K562 (cell line): Measurements from ENCODE around the gene KRT8. TPM values are rescaled to one million over a fixed set of nuclear protein-coding genes. Genes with fewer than 3 reads are reported as not detected.
A peak's percentile ranks its signal among the peaks of the same experiment; 100 is the strongest.

Experiments
- ETS2 ChIP-seq: IDR thresholded peaks from 2 replicates; pipeline ENCODE4 v1.6.1; 2016; ENCODE audit warnings: borderline replicate concordance, missing genetic modification characterization, mild to moderate bottlenecking, moderate library complexity, missing compliant biosample characterization; ENCODE audit not compliant: poor library complexity, severe bottlenecking
- POLR2A ChIP-seq: fragments of 450-650 bp; conservative IDR thresholded peaks from 2 replicates; pipeline ENCODE4 v1.6.1; 2016
- PRDM10 ChIP-seq: fragments of 450-650 bp; IDR thresholded peaks from 2 replicates; pipeline ENCODE4 v1.6.1; 2018; ENCODE audit not compliant: partially characterized antibody
- PURB ChIP-seq: sonication (generic); formaldehyde crosslinking; IDR thresholded peaks from 2 replicates; pipeline ENCODE4 v1.9.0; 2021; ENCODE audit warnings: low read depth, mild to moderate bottlenecking, missing genetic modification reagents
- SP1 ChIP-seq: sonication (generic); formaldehyde crosslinking; IDR thresholded peaks from 2 replicates; pipeline ENCODE4 v1.8.1; 2022; ENCODE audit warnings: mild to moderate bottlenecking, missing genetic modification reagents
- ZC3H8 ChIP-seq: fragments of 450-650 bp; IDR thresholded peaks from 2 replicates; pipeline ENCODE4 v1.6.1; 2017
- polyA plus RNA-seq, 8 experiments: library from polyadenylated mRNA; depleted of rRNA in 4 of 8; stranded (reverse) in 5 of 8; unstranded in 3 of 8; fragments of >200 nt; fragmentation: Nextera tagmentation in 2 of 8; fragmentation: Illumina TruSeq in 1 of 8; extraction: Ambion mirVana in 2 of 8; extraction: Trizol in 1 of 8; gene quantifications; 2 replicates each; pipeline versions ENCODE4 v1.2.1 to v1.2.3, GENCODE V29; 2011 to 2014; ENCODE audit warnings: inconsistent platforms in 1 of 8, missing spikeins in 1 of 8
- total RNA-seq, 7 experiments: library from RNA; depleted of rRNA in 6 of 7; stranded (reverse); fragments of >200 nt in 6 of 7; fragmentation: Illumina TruSeq in 2 of 7; extraction: Trizol in 2 of 7; gene quantifications; 2 replicates each; pipeline versions ENCODE4 v1.2.1 to v1.2.3, GENCODE V29; 2011 to 2021; ENCODE audit warnings: low replicate concordance in 1 of 7
- TF ChIP-seq, protein P1 (sequence below): sonication (generic); formaldehyde crosslinking; IDR thresholded peaks from 2 replicates; pipeline ENCODE4 v1.8.0; 2022; ENCODE audit warnings: mild to moderate bottlenecking, missing genetic modification reagents
- TF ChIP-seq, protein P2 (sequence below): fragments of 450-650 bp; formaldehyde crosslinking; IDR thresholded peaks from 2 replicates; pipeline ENCODE4 v1.4.0; 2020; ENCODE audit warnings: mild to moderate bottlenecking, mixed read lengths
- TF ChIP-seq, protein P3 (sequence below): fragments of 450-650 bp; IDR thresholded peaks from 2 replicates; pipeline ENCODE4 v1.6.1; 2016; ENCODE audit warnings: mild to moderate bottlenecking, moderate library complexity

KRT8 gene
- total and polyA plus RNA-seq, 9 of the 15 experiments (the other 6 are each of a cell fraction or from before 2014, with no cell fraction given) = 41.5 to 661 (median 260) TPM

- TF ChIP-seq, protein P1, sequence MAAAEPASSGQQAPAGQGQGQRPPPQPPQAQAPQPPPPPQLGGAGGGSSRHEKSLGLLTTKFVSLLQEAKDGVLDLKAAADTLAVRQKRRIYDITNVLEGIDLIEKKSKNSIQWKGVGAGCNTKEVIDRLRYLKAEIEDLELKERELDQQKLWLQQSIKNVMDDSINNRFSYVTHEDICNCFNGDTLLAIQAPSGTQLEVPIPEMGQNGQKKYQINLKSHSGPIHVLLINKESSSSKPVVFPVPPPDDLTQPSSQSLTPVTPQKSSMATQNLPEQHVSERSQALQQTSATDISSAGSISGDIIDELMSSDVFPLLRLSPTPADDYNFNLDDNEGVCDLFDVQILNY (CRISPR knock-in tag) = no peak
- TF ChIP-seq ZC3H8 (no peak), SP1 (CRISPR knock-in tag) (no peak), ETS2 (tag) (no peak), PRDM10 (no peak), POLR2A (peak; percentile 58), PURB (CRISPR knock-in tag) (no peak)
- TF ChIP-seq, protein P2, sequence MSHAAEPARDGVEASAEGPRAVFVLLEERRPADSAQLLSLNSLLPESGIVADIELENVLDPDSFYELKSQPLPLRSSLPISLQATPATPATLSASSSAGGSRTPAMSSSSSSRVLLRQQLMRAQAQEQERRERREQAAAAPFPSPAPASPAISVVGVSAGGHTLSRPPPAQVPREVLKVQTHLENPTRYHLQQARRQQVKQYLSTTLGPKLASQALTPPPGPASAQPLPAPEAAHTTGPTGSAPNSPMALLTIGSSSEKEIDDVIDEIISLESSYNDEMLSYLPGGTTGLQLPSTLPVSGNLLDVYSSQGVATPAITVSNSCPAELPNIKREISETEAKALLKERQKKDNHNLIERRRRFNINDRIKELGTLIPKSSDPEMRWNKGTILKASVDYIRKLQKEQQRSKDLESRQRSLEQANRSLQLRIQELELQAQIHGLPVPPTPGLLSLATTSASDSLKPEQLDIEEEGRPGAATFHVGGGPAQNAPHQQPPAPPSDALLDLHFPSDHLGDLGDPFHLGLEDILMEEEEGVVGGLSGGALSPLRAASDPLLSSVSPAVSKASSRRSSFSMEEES (CRISPR knock-in tag) = no peak
- TF ChIP-seq, protein P3, sequence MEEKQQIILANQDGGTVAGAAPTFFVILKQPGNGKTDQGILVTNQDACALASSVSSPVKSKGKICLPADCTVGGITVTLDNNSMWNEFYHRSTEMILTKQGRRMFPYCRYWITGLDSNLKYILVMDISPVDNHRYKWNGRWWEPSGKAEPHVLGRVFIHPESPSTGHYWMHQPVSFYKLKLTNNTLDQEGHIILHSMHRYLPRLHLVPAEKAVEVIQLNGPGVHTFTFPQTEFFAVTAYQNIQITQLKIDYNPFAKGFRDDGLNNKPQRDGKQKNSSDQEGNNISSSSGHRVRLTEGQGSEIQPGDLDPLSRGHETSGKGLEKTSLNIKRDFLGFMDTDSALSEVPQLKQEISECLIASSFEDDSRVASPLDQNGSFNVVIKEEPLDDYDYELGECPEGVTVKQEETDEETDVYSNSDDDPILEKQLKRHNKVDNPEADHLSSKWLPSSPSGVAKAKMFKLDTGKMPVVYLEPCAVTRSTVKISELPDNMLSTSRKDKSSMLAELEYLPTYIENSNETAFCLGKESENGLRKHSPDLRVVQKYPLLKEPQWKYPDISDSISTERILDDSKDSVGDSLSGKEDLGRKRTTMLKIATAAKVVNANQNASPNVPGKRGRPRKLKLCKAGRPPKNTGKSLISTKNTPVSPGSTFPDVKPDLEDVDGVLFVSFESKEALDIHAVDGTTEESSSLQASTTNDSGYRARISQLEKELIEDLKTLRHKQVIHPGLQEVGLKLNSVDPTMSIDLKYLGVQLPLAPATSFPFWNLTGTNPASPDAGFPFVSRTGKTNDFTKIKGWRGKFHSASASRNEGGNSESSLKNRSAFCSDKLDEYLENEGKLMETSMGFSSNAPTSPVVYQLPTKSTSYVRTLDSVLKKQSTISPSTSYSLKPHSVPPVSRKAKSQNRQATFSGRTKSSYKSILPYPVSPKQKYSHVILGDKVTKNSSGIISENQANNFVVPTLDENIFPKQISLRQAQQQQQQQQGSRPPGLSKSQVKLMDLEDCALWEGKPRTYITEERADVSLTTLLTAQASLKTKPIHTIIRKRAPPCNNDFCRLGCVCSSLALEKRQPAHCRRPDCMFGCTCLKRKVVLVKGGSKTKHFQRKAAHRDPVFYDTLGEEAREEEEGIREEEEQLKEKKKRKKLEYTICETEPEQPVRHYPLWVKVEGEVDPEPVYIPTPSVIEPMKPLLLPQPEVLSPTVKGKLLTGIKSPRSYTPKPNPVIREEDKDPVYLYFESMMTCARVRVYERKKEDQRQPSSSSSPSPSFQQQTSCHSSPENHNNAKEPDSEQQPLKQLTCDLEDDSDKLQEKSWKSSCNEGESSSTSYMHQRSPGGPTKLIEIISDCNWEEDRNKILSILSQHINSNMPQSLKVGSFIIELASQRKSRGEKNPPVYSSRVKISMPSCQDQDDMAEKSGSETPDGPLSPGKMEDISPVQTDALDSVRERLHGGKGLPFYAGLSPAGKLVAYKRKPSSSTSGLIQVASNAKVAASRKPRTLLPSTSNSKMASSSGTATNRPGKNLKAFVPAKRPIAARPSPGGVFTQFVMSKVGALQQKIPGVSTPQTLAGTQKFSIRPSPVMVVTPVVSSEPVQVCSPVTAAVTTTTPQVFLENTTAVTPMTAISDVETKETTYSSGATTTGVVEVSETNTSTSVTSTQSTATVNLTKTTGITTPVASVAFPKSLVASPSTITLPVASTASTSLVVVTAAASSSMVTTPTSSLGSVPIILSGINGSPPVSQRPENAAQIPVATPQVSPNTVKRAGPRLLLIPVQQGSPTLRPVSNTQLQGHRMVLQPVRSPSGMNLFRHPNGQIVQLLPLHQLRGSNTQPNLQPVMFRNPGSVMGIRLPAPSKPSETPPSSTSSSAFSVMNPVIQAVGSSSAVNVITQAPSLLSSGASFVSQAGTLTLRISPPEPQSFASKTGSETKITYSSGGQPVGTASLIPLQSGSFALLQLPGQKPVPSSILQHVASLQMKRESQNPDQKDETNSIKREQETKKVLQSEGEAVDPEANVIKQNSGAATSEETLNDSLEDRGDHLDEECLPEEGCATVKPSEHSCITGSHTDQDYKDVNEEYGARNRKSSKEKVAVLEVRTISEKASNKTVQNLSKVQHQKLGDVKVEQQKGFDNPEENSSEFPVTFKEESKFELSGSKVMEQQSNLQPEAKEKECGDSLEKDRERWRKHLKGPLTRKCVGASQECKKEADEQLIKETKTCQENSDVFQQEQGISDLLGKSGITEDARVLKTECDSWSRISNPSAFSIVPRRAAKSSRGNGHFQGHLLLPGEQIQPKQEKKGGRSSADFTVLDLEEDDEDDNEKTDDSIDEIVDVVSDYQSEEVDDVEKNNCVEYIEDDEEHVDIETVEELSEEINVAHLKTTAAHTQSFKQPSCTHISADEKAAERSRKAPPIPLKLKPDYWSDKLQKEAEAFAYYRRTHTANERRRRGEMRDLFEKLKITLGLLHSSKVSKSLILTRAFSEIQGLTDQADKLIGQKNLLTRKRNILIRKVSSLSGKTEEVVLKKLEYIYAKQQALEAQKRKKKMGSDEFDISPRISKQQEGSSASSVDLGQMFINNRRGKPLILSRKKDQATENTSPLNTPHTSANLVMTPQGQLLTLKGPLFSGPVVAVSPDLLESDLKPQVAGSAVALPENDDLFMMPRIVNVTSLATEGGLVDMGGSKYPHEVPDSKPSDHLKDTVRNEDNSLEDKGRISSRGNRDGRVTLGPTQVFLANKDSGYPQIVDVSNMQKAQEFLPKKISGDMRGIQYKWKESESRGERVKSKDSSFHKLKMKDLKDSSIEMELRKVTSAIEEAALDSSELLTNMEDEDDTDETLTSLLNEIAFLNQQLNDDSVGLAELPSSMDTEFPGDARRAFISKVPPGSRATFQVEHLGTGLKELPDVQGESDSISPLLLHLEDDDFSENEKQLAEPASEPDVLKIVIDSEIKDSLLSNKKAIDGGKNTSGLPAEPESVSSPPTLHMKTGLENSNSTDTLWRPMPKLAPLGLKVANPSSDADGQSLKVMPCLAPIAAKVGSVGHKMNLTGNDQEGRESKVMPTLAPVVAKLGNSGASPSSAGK = no peak
Measured at GRCh38 chr12:52953181-52953841, 48.4 kb upstream of the KRT8 start (continued).
